A549 (cell line): Measurements from ENCODE around the gene PANK3. TPM values are rescaled to one million over a fixed set of nuclear protein-coding genes. Genes with fewer than 3 reads are reported as not detected.
A peak's percentile ranks its signal among the peaks of the same experiment; 100 is the strongest.

Experiments used
- ATAC-seq, 2 experiments: fragments of 200-7000 bp in 1 of 2; fragments of >200 bp in 1 of 2; cut with Nextera tagmentation in 1 of 2; cut with Tn5 transposase in 1 of 2; 3 replicates each; pipeline versions ENCODE4 v1.8.0 to v1.9.1; 2018 to 2020; ENCODE audit warnings: mild to moderate bottlenecking in 1 of 2, moderate library complexity in 1 of 2
- CTCF ChIA-PET: fragments of 300-600 bp; sonication (Branson Sonifier 250); formaldehyde crosslinking; extraction: SDS; loops from one replicate; lab custom pipeline; 2021; ENCODE audit warnings: antibody characterized with exemption, inconsistent platforms; lab: Yijun Ruan, JAX
- POLR2A ChIA-PET: fragments of 350-600 bp; formaldehyde crosslinking; extraction: SDS; loops from one replicate; lab custom pipeline; 2021; ENCODE audit warnings: antibody characterized with exemption, inconsistent platforms; lab: Yijun Ruan, JAX
- DNase-seq, 2 experiments: peaks; one replicate each; pipeline versions ENCODE4 v3.0.0 to v3.0.0-alpha.2; 2011 to 2016; ENCODE audit warnings: low read depth in 1 of 2, low spot score in 1 of 2
- FAIRE-seq: peaks from 2 replicates; lab custom pipeline; 2011; peaks lifted over from hg19 to GRCh38; lab: Jason Lieb, UNC
- H3K27ac ChIP-seq, 2 experiments: fragments of >200 bp; sonication (Bioruptor Twin); formaldehyde crosslinking; 3 replicates each; pipeline ENCODE4 v1.5.1; 2016 to 2017
- H3K4me1 ChIP-seq: fragments of >200 bp; sonication (Bioruptor Twin); formaldehyde crosslinking; 3 replicates; pipeline ENCODE4 v1.6.1; 2016
- H3K4me2 ChIP-seq: fragments of >200 bp; sonication (Bioruptor Twin); formaldehyde crosslinking; 3 replicates; pipeline ENCODE4 v1.6.1; 2016
- H3K4me3 ChIP-seq: fragments of >200 bp; sonication (Bioruptor Twin); formaldehyde crosslinking; 3 replicates; pipeline ENCODE4 v1.5.1; 2016
- H3K9me3 ChIP-seq: fragments of >200 bp; sonication (Bioruptor Twin); formaldehyde crosslinking; 3 replicates; pipeline ENCODE4 v1.6.1; 2016
- CBX2 ChIP-seq: fragments of 200-600 bp; sonication (generic); IDR thresholded peaks from 2 replicates; pipeline ENCODE4 v1.6.1; 2016; ENCODE audit warnings: low read depth, mild to moderate bottlenecking, borderline replicate concordance
- CBX8 ChIP-seq: fragments of 200-600 bp; sonication (generic); IDR thresholded peaks from 2 replicates; pipeline ENCODE4 v1.6.1; 2016
- CEBPB ChIP-seq, 2 experiments: fragments of >200 bp in 1 of 2; sonication (Bioruptor Twin) in 1 of 2; formaldehyde crosslinking in 1 of 2; IDR thresholded peaks; 2 replicates each; pipeline ENCODE4 v1.6.1; 2012 to 2016
- CHD4 ChIP-seq: fragments of 200-600 bp; sonication (generic); IDR thresholded peaks from 2 replicates; pipeline ENCODE4 v1.6.1; 2016; ENCODE audit warnings: antibody characterized with exemption, mild to moderate bottlenecking, borderline replicate concordance
- EHF ChIP-seq: fragments of 250-450 bp; sonication (Bioruptor Pico); IDR thresholded peaks from 2 replicates; pipeline ENCODE4 v1.5.0; 2020; ENCODE audit warnings: mild to moderate bottlenecking
- EHMT2 ChIP-seq: fragments of 200-600 bp; sonication (generic); IDR thresholded peaks from 2 replicates; pipeline ENCODE4 v1.6.1; 2016; ENCODE audit warnings: antibody characterized with exemption, low read depth, mild to moderate bottlenecking, moderate library complexity
- HDAC2 ChIP-seq: fragments of 200-600 bp; sonication (generic); IDR thresholded peaks from 2 replicates; pipeline ENCODE4 v1.6.1; 2016
- HOXA7 ChIP-seq: fragments of 250-450 bp; sonication (Bioruptor Pico); IDR thresholded peaks from 2 replicates; pipeline ENCODE4 v1.5.0; 2020; ENCODE audit warnings: mild to moderate bottlenecking, moderate library complexity
- KDM1A ChIP-seq: fragments of 200-600 bp; sonication (generic); IDR thresholded peaks from 2 replicates; pipeline ENCODE4 v1.6.1; 2016; ENCODE audit warnings: low read depth, mild to moderate bottlenecking
- KDM5A ChIP-seq: fragments of 200-600 bp; sonication (generic); IDR thresholded peaks from 2 replicates; pipeline ENCODE4 v1.6.1; 2016; ENCODE audit warnings: antibody characterized with exemption, mild to moderate bottlenecking
- MAZ ChIP-seq: fragments of 150-350 bp; IDR thresholded peaks from 2 replicates; pipeline ENCODE4 v1.6.1; 2014; ENCODE audit warnings: antibody characterized with exemption, low read depth, low read length, borderline replicate concordance
- MYC ChIP-seq: IDR thresholded peaks from 2 replicates; pipeline ENCODE4 v1.6.1; 2012; ENCODE audit warnings: mild to moderate bottlenecking, inconsistent platforms, low read length, improper control_type of control experiment, borderline replicate concordance
- RAD21 ChIP-seq, 2 experiments: fragments of >200 bp in 1 of 2; sonication (Bioruptor Twin) in 1 of 2; formaldehyde crosslinking in 1 of 2; IDR thresholded peaks in 1 of 2; conservative IDR thresholded peaks in 1 of 2; 2 replicates in 1 of 2; 3 replicates in 1 of 2; pipeline ENCODE4 v1.6.1; 2012 to 2018; ENCODE audit warnings: inconsistent platforms in 1 of 2
- TFCP2L1 ChIP-seq: fragments of 250-450 bp; sonication (Bioruptor Pico); IDR thresholded peaks from 2 replicates; pipeline ENCODE4 v1.5.0; 2021; ENCODE audit warnings: mild to moderate bottlenecking
- TP53 ChIP-seq: fragments of 250-450 bp; sonication (Bioruptor Pico); IDR thresholded peaks from 2 replicates; pipeline ENCODE4 v1.5.0; 2021; ENCODE audit warnings: mild to moderate bottlenecking, moderate library complexity
- WGBS: methylation state at CpG from one replicate; pipeline ENCODE4 v1.1.6; 2017; ENCODE audit errors: missing lambda C conversion rate; 5-methylcytosine and 5-hydroxymethylcytosine counted together
- polyA plus RNA-seq, 4 experiments: library from polyadenylated mRNA; depleted of rRNA in 3 of 4; stranded (reverse); fragments of >200 nt; fragmentation: RNase III in 1 of 4; extraction: RNeasy Plus Mini Kit Qiagen cat#74134 plus additional on column Dnase treatment in 1 of 4; gene quantifications; 2 replicates in 3 of 4; 3 replicates in 1 of 4; pipeline ENCODE4 v1.2.3, GENCODE V29; 2011 to 2017
- TF ChIP-seq, protein P1 (sequence below): fragments of 200-600 bp; sonication (generic); IDR thresholded peaks from 2 replicates; pipeline ENCODE4 v1.6.1; 2016; ENCODE audit warnings: antibody characterized with exemption, mild to moderate bottlenecking, moderate library complexity
- TF ChIP-seq, protein P2 (sequence below): fragments of >200 bp; sonication (Bioruptor Twin); formaldehyde crosslinking; IDR thresholded peaks from 3 replicates; pipeline ENCODE4 v1.6.1; 2016
- TF ChIP-seq, protein P3 (sequence below): fragments of 250-450 bp; sonication (Bioruptor Pico); IDR thresholded peaks from 2 replicates; pipeline ENCODE4 v1.5.0; 2020; ENCODE audit warnings: low read depth, mild to moderate bottlenecking, moderate library complexity
- TF ChIP-seq, protein P4 (sequence below): fragments of >200 bp; sonication (Bioruptor Twin); formaldehyde crosslinking; IDR thresholded peaks from 2 replicates; pipeline ENCODE4 v1.6.1; 2016
- TF ChIP-seq, protein P5 (sequence below): fragments of >200 bp; sonication (Bioruptor Twin); formaldehyde crosslinking; IDR thresholded peaks from 3 replicates; pipeline ENCODE4 v1.5.1; 2016
- TF ChIP-seq, protein P6 (sequence below): IDR thresholded peaks from 2 replicates; pipeline ENCODE4 v1.6.1; 2012

Gene PANK3
- polyA plus RNA-seq, 2 of the 4 experiments (the other 2 are of a cell fraction), result 21.9 to 41.3 TPM

DNA sequence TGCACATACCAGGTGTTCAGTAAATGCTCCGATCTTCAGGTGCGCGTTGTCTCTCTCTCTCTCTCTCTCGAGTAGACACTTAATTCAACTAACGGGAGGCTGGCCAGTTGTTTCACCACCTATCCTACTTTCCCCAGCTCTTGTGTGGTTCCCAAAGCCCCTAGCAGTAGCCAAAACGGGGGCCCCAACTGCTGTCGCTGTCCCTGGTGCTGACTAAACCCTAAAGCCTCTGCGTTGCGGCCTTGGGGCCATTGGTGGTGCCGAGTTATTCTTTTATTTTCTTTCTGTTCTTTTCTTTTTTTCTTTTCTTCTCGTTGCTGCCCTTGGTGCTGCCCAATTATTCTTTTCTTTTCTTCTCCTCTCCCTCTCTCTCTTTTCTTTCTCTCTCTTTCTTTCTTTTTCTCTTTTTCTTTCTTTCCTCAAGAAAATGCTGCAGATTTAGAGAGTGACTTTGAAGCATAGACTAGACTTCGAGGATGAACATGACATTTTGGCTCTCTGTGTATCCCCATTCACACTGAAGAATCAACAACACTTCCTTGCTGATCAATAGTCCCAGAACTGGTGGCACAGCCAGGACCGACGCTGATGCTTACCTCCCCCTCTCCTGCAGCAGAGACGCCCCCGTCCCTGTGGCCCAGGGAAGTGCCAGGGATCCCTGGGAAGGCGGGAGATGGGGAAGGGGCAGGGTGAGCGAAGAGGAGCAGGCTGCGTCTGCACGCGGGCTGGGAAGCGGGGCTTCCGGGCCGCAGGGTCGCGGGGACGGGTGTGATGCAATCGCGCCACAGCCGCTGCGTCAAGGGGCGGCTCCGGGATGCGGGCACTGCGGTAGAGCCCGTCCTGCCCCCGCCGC, 50.4 kb downstream of the PANK3 start, which contains the start of gene FBLL1:
Gene FBLL1, plus strand, starts transcription at position 785 of the 853 bp plus-strand sequence. CDS start 200 bp downstream, outside the sequence.
- ChIA-PET CTCF (no interaction called here), POLR2A (no interaction called here)
- ATAC-seq (0 out of 6 replicates have a peak, but pooled peaks of 1 of the 2 experiments have one; percentile 5), FAIRE-seq (no peak), DNase-seq (no peak)
- H3K4me3 ChIP-seq, result peak within 1 kb of the TSS; percentile 40
- H3K4me2 ChIP-seq, result peak within 1 kb of the TSS; percentile 67
- 78% methylated on average over 36 of the region's 38 CpGs for WGBS
- H3K27ac ChIP-seq, result peak within 1 kb of the TSS in 1 of 2 experiments; percentile 44; a peak in 2 of 6 replicates
- no peaks in the 10 kb centered on the region for H3K9me3 ChIP-seq
- no peak for TF ChIP-seq EHF (CRISPR knock-in tag)
- TF ChIP-seq KDM5A, result no peak
- peak; percentile 81 for TF ChIP-seq EHMT2
- no peak for TF ChIP-seq CBX2
- TF ChIP-seq KDM1A, result no peak
- TF ChIP-seq, protein P1, sequence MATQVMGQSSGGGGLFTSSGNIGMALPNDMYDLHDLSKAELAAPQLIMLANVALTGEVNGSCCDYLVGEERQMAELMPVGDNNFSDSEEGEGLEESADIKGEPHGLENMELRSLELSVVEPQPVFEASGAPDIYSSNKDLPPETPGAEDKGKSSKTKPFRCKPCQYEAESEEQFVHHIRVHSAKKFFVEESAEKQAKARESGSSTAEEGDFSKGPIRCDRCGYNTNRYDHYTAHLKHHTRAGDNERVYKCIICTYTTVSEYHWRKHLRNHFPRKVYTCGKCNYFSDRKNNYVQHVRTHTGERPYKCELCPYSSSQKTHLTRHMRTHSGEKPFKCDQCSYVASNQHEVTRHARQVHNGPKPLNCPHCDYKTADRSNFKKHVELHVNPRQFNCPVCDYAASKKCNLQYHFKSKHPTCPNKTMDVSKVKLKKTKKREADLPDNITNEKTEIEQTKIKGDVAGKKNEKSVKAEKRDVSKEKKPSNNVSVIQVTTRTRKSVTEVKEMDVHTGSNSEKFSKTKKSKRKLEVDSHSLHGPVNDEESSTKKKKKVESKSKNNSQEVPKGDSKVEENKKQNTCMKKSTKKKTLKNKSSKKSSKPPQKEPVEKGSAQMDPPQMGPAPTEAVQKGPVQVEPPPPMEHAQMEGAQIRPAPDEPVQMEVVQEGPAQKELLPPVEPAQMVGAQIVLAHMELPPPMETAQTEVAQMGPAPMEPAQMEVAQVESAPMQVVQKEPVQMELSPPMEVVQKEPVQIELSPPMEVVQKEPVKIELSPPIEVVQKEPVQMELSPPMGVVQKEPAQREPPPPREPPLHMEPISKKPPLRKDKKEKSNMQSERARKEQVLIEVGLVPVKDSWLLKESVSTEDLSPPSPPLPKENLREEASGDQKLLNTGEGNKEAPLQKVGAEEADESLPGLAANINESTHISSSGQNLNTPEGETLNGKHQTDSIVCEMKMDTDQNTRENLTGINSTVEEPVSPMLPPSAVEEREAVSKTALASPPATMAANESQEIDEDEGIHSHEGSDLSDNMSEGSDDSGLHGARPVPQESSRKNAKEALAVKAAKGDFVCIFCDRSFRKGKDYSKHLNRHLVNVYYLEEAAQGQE, result peak; percentile 94
- TF ChIP-seq, protein P2, sequence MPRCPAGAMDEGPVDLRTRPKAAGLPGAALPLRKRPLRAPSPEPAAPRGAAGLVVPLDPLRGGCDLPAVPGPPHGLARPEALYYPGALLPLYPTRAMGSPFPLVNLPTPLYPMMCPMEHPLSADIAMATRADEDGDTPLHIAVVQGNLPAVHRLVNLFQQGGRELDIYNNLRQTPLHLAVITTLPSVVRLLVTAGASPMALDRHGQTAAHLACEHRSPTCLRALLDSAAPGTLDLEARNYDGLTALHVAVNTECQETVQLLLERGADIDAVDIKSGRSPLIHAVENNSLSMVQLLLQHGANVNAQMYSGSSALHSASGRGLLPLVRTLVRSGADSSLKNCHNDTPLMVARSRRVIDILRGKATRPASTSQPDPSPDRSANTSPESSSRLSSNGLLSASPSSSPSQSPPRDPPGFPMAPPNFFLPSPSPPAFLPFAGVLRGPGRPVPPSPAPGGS, result no peak
- TF ChIP-seq MYC, result no peak
- TF ChIP-seq, protein P3, sequence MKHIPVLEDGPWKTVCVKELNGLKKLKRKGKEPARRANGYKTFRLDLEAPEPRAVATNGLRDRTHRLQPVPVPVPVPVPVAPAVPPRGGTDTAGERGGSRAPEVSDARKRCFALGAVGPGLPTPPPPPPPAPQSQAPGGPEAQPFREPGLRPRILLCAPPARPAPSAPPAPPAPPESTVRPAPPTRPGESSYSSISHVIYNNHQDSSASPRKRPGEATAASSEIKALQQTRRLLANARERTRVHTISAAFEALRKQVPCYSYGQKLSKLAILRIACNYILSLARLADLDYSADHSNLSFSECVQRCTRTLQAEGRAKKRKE (CRISPR knock-in tag), result no peak
- TF ChIP-seq, protein P4, sequence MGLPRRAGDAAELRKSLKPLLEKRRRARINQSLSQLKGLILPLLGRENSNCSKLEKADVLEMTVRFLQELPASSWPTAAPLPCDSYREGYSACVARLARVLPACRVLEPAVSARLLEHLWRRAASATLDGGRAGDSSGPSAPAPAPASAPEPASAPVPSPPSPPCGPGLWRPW, result no peak
- peak; percentile 19 to 23; a peak in 1 of 4 replicates for TF ChIP-seq CEBPB (IDR thresholded peaks at IDR 0.05)
- no peak for TF ChIP-seq HOXA7 (CRISPR knock-in tag)
- TF ChIP-seq MAZ, result no peak
- TF ChIP-seq, protein P5, sequence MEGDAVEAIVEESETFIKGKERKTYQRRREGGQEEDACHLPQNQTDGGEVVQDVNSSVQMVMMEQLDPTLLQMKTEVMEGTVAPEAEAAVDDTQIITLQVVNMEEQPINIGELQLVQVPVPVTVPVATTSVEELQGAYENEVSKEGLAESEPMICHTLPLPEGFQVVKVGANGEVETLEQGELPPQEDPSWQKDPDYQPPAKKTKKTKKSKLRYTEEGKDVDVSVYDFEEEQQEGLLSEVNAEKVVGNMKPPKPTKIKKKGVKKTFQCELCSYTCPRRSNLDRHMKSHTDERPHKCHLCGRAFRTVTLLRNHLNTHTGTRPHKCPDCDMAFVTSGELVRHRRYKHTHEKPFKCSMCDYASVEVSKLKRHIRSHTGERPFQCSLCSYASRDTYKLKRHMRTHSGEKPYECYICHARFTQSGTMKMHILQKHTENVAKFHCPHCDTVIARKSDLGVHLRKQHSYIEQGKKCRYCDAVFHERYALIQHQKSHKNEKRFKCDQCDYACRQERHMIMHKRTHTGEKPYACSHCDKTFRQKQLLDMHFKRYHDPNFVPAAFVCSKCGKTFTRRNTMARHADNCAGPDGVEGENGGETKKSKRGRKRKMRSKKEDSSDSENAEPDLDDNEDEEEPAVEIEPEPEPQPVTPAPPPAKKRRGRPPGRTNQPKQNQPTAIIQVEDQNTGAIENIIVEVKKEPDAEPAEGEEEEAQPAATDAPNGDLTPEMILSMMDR, result no peak
- TF ChIP-seq HDAC2, result no peak
- TF ChIP-seq CHD4, result no peak
- TF ChIP-seq CBX8, result no peak
- no peak for TF ChIP-seq TFCP2L1 (CRISPR knock-in tag)
- TF ChIP-seq, protein P6, sequence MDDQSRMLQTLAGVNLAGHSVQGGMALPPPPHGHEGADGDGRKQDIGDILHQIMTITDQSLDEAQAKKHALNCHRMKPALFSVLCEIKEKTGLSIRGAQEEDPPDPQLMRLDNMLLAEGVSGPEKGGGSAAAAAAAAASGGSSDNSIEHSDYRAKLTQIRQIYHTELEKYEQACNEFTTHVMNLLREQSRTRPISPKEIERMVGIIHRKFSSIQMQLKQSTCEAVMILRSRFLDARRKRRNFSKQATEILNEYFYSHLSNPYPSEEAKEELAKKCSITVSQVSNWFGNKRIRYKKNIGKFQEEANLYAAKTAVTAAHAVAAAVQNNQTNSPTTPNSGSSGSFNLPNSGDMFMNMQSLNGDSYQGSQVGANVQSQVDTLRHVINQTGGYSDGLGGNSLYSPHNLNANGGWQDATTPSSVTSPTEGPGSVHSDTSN, result no peak
- TF ChIP-seq RAD21 (conservative IDR thresholded peaks at IDR 0.05 in 1 of 2, IDR thresholded peaks at IDR 0.05 in 1 of 2), result no peak
- no peak for TF ChIP-seq TP53
- H3K4me1 ChIP-seq, result no peaks in the 10 kb centered on the region
